ENCODE results near the gene ROCK2. TPM values are rescaled to one million over a fixed set of nuclear protein-coding genes. Genes with fewer than 3 reads are reported as not detected.

The ROCK2 gene
- total and polyA plus RNA-seq, 2 donors (not counting 1 experiment from before 2014, with no cell fraction given) = 32.0 to 58.1 TPM

GRCh38 chr2:11157296-11157695 is 187.1 kb downstream of the ROCK2 start:
- Histone ChIP-seq H3K36me3 (ENCODE audit: control insufficient read depth, insufficient read depth, low read length) (no peaks in the 10 kb centered on the region), H3K9me3 (ENCODE audit: control insufficient read depth, insufficient read depth, low read depth, low read length) (no peaks in the 10 kb centered on the region), H3K27ac (ENCODE audit: insufficient read depth, low read length) (no peak overlapping the region), H3K9ac (ENCODE audit: insufficient read depth, low read length) (no peak overlapping the region), H2AFZ (ENCODE audit: low read length) (no peak overlapping the region), H4K20me1 (ENCODE audit: control insufficient read depth, extremely low read depth, insufficient read depth, low read length) (no peaks in the 10 kb centered on the region), H3K4me2 (ENCODE audit: extremely low read depth, insufficient read depth, low read length) (no peak overlapping the region), H3K4me1 (ENCODE audit: control insufficient read depth, extremely low read depth, insufficient read depth, low read length) (peaks cover 8% of the 10 kb centered on the region), H3K4me3 (replicated peaks in 1 of 4; ENCODE audit: control extremely low read depth in 1 of 4, insufficient read depth in 1 of 4, low read depth in 3 of 4, low read length in 4 of 4) (no peak overlapping the region), H3K79me2 (ENCODE audit: control insufficient read depth, insufficient read depth, low read length) (no peaks in the 10 kb centered on the region), H3K27me3 (ENCODE audit: control insufficient read depth, insufficient read depth, low read length) (no peaks in the 10 kb centered on the region)
- TF ChIP-seq EZH2 (IDR thresholded peaks at IDR 0.05; ENCODE audit: low read length, missing control alignments) = no peak
- TF ChIP-seq, protein P1, sequence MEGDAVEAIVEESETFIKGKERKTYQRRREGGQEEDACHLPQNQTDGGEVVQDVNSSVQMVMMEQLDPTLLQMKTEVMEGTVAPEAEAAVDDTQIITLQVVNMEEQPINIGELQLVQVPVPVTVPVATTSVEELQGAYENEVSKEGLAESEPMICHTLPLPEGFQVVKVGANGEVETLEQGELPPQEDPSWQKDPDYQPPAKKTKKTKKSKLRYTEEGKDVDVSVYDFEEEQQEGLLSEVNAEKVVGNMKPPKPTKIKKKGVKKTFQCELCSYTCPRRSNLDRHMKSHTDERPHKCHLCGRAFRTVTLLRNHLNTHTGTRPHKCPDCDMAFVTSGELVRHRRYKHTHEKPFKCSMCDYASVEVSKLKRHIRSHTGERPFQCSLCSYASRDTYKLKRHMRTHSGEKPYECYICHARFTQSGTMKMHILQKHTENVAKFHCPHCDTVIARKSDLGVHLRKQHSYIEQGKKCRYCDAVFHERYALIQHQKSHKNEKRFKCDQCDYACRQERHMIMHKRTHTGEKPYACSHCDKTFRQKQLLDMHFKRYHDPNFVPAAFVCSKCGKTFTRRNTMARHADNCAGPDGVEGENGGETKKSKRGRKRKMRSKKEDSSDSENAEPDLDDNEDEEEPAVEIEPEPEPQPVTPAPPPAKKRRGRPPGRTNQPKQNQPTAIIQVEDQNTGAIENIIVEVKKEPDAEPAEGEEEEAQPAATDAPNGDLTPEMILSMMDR (conservative IDR thresholded peaks at IDR 0.05 in 1 of 2, IDR thresholded peaks at IDR 0.05 in 1 of 2; ENCODE audit: low read depth in 1 of 2, low read length in 2 of 2) = no peak
- no peak for DNase-seq (ENCODE audit: low read depth in 2 of 2)

DNA sequence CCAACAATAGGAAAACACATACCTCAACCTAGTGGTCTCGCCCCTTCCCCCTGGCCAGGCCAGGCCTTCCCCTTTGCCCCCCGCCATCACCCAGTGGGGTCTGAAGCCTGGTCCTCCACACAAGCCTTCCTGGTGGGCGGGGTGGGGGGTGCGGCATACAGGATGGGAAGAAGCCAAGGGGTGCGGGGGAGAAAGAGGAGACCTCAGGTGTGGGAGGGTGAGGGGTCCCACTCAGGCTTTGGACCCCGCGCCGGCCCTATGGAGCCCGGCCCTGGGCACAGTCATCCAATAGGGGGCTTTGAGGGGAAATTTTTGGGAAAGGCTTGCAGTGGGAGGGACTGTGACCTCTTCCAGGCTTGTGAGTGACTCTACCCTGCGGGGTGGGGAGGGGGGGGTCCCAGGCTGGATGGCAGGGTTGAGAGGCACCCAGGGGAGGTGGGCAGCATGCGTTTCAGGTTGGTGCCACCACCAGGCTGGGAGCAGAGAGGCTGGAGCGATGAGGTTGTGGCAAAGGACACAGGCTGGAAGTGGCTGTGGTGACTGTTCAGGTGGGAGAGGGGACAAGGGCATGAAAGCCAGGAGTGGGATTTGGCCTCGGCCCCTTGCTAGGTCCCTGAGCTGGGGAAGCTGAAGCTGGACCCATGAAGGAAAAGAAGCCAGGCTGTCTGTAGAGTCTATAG is 187.9 kb downstream of the ROCK2 start:
- no peak overlapping the region for H3K27ac ChIP-seq (ENCODE audit: insufficient read depth, low read length)
- TF ChIP-seq EZH2 (IDR thresholded peaks at IDR 0.05; ENCODE audit: low read length, missing control alignments) = no peak
- TF ChIP-seq, protein P1 (conservative IDR thresholded peaks at IDR 0.05 in 1 of 2, IDR thresholded peaks at IDR 0.05 in 1 of 2; ENCODE audit: low read depth in 1 of 2, low read length in 2 of 2) = no peak
- peaks cover 8% of the 10 kb centered on the region for H3K4me1 ChIP-seq (ENCODE audit: control insufficient read depth, extremely low read depth, insufficient read depth, low read length)
- no peaks in the 10 kb centered on the region for H3K9me3 ChIP-seq (ENCODE audit: control insufficient read depth, insufficient read depth, low read depth, low read length)
- no peaks in the 10 kb centered on the region for H4K20me1 ChIP-seq (ENCODE audit: control insufficient read depth, extremely low read depth, insufficient read depth, low read length)
- no peaks in the 10 kb centered on the region for H3K36me3 ChIP-seq (ENCODE audit: control insufficient read depth, insufficient read depth, low read length)
- H3K27me3 ChIP-seq (ENCODE audit: control insufficient read depth, insufficient read depth, low read length) = no peaks in the 10 kb centered on the region
- H3K79me2 ChIP-seq (ENCODE audit: control insufficient read depth, insufficient read depth, low read length) = no peaks in the 10 kb centered on the region
- H3K9ac ChIP-seq (ENCODE audit: insufficient read depth, low read length) = no peak overlapping the region
- H2AFZ ChIP-seq (ENCODE audit: low read length) = no peak overlapping the region
- DNase-seq (ENCODE audit: low read depth in 2 of 2) = no peak
- H3K4me3 ChIP-seq (replicated peaks in 1 of 4; ENCODE audit: control extremely low read depth in 1 of 4, insufficient read depth in 1 of 4, low read depth in 3 of 4, low read length in 4 of 4) = peak overlapping the region in 1 of 4 experiments; percentile 77
- H3K4me2 ChIP-seq (ENCODE audit: extremely low read depth, insufficient read depth, low read length) = peak overlapping the region; percentile 89

GRCh38 chr2:11155381-11156035 is 188.9 kb downstream of the ROCK2 start, which contains the start of gene SLC66A3:
SLC66A3 (plus strand) TSS chr2:11155467; CDS start chr2:11155547, 80 bp downstream.
- Histone ChIP-seq H2AFZ (ENCODE audit: low read length) (peak within 1 kb of the TSS; percentile 94), H3K4me3 (replicated peaks in 1 of 4; ENCODE audit: control extremely low read depth in 1 of 4, insufficient read depth in 1 of 4, low read depth in 3 of 4, low read length in 4 of 4) (peak within 1 kb of the TSS; percentile 63 to 77 (median 67)), H3K9ac (ENCODE audit: insufficient read depth, low read length) (peak within 1 kb of the TSS; percentile 67), H4K20me1 (ENCODE audit: control insufficient read depth, extremely low read depth, insufficient read depth, low read length) (no peaks in the 10 kb centered on the region), H3K27me3 (ENCODE audit: control insufficient read depth, insufficient read depth, low read length) (no peaks in the 10 kb centered on the region), H3K4me1 (ENCODE audit: control insufficient read depth, extremely low read depth, insufficient read depth, low read length) (peaks cover 8% of the 10 kb centered on the region), H3K36me3 (ENCODE audit: control insufficient read depth, insufficient read depth, low read length) (no peaks in the 10 kb centered on the region), H3K27ac (ENCODE audit: insufficient read depth, low read length) (peak within 1 kb of the TSS; percentile 90), H3K9me3 (ENCODE audit: control insufficient read depth, insufficient read depth, low read depth, low read length) (no peaks in the 10 kb centered on the region), H3K79me2 (ENCODE audit: control insufficient read depth, insufficient read depth, low read length) (no peaks in the 10 kb centered on the region), H3K4me2 (ENCODE audit: extremely low read depth, insufficient read depth, low read length) (peak within 1 kb of the TSS; percentile 97)
- DNase-seq (ENCODE audit: low read depth in 2 of 2) = peak; percentile 85 to 87
- no peak for TF ChIP-seq EZH2 (IDR thresholded peaks at IDR 0.05; ENCODE audit: low read length, missing control alignments)
- TF ChIP-seq, protein P1 (conservative IDR thresholded peaks at IDR 0.05 in 1 of 2, IDR thresholded peaks at IDR 0.05 in 1 of 2; ENCODE audit: low read depth in 1 of 2, low read length in 2 of 2) = no peak
